ENCODE data around the gene ACP3.
"Not testable (repeated sequence)": the region's sequence is repeated elsewhere in the genome, so short reads cannot be mapped to it uniquely, and the experiment has no call there.

The ACP3 gene

DNA sequence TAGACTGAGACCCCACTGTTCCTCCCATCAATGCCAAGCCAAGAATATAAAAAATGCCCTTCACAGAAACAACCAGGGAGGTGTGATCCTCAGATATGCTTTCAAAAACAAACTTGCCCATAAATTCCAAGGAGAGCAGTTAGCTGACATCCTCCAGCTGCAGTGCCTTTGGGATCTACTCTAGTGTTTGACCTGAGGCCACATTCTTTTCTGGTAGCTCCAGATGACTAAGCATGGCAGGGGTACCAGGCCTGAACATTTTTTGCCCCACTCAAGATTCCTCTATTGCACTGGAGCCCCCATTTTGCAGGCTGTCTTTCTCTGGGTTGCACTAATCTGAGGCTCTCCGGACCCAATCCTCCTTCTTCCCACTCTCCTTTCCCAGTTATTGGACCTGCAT, 27.9 kb upstream of the ACP3 start:
- Mint-ChIP-seq H3K4me3 (no peak overlapping the region), H3K9me3 (peaks cover 8% of the 10 kb centered on the region), H3K4me1 (no peaks in the 10 kb centered on the region), H3K27ac (peak overlapping the region in 1 of 3 experiments; percentile 43), H3K36me3 (ENCODE audit: low read depth) (no peaks in the 10 kb centered on the region), H3K27me3 (ENCODE audit: low read depth) (no peaks in the 10 kb centered on the region)
- TF ChIP-seq, protein P1, sequence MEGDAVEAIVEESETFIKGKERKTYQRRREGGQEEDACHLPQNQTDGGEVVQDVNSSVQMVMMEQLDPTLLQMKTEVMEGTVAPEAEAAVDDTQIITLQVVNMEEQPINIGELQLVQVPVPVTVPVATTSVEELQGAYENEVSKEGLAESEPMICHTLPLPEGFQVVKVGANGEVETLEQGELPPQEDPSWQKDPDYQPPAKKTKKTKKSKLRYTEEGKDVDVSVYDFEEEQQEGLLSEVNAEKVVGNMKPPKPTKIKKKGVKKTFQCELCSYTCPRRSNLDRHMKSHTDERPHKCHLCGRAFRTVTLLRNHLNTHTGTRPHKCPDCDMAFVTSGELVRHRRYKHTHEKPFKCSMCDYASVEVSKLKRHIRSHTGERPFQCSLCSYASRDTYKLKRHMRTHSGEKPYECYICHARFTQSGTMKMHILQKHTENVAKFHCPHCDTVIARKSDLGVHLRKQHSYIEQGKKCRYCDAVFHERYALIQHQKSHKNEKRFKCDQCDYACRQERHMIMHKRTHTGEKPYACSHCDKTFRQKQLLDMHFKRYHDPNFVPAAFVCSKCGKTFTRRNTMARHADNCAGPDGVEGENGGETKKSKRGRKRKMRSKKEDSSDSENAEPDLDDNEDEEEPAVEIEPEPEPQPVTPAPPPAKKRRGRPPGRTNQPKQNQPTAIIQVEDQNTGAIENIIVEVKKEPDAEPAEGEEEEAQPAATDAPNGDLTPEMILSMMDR (IDR thresholded peaks at IDR 0.05; ENCODE audit: unreplicated experiment in 3 of 3) = no peak

DNA sequence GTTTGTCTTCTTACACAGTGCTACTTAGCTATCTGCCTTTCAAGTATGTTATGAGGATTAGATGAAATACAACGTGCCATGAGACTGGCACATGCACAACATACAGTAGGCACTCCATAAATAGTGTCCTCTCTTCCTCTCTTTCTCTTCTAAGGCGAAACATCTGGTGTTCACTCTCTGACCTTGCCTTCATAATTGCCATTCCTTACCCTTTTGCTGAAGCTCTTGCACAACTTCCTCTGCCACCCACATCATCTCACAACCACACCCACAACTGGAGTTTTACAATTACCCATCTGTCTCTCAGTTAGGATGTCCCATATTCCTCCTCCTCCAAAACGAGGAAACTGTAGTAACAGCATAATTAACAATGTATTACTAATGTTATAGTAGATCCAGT, 26.4 kb upstream of the ACP3 start:
- Mint-ChIP-seq H3K27ac (no peak overlapping the region), H3K36me3 (ENCODE audit: low read depth) (no peaks in the 10 kb centered on the region), H3K9me3 (peaks cover 11% of the 10 kb centered on the region), H3K4me3 (no peak overlapping the region), H3K4me1 (no peaks in the 10 kb centered on the region), H3K27me3 (ENCODE audit: low read depth) (no peaks in the 10 kb centered on the region)
- TF ChIP-seq, protein P1 (IDR thresholded peaks at IDR 0.05; ENCODE audit: unreplicated experiment in 3 of 3) = no peak

DNA sequence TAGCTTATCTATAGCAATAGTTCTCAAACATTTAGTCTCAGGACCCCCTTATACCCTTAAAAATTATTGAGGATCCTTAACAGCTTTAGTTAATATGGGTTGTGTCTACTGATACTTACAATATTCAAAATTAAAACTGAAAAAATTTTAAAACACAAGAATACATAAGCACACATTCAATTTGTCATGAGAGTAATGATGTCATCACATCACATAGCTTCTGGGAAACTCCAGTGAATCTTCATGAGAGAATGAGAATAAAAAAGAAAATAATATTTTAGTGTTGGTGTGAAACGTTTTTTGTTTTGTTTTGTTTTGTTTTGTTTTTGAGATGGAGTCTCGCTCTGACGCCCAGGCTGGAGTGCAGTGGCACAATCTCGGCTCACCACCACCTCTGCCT, 25.2 kb upstream of the ACP3 start:
- peaks cover 18% of the 10 kb centered on the region for H3K9me3 Mint-ChIP-seq
- H3K4me3 Mint-ChIP-seq = no peak overlapping the region
- H3K27ac Mint-ChIP-seq = no peak overlapping the region
- no peaks in the 10 kb centered on the region for H3K36me3 Mint-ChIP-seq (ENCODE audit: low read depth)
- H3K27me3 Mint-ChIP-seq (ENCODE audit: low read depth) = no peaks in the 10 kb centered on the region
- no peaks in the 10 kb centered on the region for H3K4me1 Mint-ChIP-seq
- TF ChIP-seq, protein P1 (IDR thresholded peaks at IDR 0.05; ENCODE audit: unreplicated experiment in 3 of 3) = no peak

DNA sequence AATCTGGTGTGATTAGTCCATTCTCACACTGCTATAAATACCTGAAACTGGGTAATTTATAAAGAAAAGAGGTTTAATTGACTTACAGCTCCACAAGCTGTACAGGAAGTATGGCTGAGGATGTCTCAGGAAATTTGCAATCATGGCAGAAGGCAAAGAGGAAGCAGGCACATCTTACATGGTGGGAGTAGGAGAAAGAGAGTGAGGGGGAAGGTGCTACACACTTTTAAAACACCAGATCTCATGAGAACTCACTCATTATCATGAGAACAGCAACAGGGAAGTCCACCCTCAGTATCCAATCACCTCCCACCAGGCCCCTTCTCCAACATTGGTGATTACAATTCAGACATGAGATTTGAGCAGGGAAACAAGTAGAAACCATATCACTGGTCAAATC, 24.0 kb upstream of the ACP3 start:
- H3K4me1 Mint-ChIP-seq = no peaks in the 10 kb centered on the region
- H3K27me3 Mint-ChIP-seq (ENCODE audit: low read depth) = no peaks in the 10 kb centered on the region
- peaks cover 10% of the 10 kb centered on the region for H3K9me3 Mint-ChIP-seq
- no peaks in the 10 kb centered on the region for H3K36me3 Mint-ChIP-seq (ENCODE audit: low read depth)
- TF ChIP-seq, protein P1 (IDR thresholded peaks at IDR 0.05; ENCODE audit: unreplicated experiment in 3 of 3) = no peak
- no peak overlapping the region for H3K27ac Mint-ChIP-seq
- no peak overlapping the region for H3K4me3 Mint-ChIP-seq

DNA sequence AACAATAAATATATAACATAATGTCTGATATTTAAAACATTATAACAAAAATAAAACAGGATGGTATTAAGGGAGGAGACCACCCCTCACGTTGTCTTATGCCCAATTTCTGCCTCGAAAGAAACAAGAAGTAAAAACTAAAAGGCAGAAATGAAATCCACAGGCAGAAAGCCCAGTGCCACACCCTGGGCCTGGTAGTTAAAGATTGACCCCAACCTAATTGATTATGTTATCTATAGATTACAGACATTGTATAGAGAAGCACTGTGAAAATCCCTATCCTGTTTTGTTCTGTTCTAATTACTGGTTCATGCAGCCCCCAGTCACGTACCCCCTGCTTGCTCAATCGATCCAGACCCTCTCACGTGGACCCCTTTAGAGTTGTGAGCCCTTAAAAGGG, 22.3 kb upstream of the ACP3 start:
- Mint-ChIP-seq H3K27me3 (ENCODE audit: low read depth) (no peaks in the 10 kb centered on the region), H3K9me3 (peaks cover 10% of the 10 kb centered on the region), H3K4me1 (no peaks in the 10 kb centered on the region), H3K27ac (no peak overlapping the region), H3K4me3 (no peak overlapping the region), H3K36me3 (ENCODE audit: low read depth) (no peaks in the 10 kb centered on the region)
- TF ChIP-seq, protein P1 (IDR thresholded peaks at IDR 0.05; ENCODE audit: unreplicated experiment in 3 of 3) = no peak

DNA sequence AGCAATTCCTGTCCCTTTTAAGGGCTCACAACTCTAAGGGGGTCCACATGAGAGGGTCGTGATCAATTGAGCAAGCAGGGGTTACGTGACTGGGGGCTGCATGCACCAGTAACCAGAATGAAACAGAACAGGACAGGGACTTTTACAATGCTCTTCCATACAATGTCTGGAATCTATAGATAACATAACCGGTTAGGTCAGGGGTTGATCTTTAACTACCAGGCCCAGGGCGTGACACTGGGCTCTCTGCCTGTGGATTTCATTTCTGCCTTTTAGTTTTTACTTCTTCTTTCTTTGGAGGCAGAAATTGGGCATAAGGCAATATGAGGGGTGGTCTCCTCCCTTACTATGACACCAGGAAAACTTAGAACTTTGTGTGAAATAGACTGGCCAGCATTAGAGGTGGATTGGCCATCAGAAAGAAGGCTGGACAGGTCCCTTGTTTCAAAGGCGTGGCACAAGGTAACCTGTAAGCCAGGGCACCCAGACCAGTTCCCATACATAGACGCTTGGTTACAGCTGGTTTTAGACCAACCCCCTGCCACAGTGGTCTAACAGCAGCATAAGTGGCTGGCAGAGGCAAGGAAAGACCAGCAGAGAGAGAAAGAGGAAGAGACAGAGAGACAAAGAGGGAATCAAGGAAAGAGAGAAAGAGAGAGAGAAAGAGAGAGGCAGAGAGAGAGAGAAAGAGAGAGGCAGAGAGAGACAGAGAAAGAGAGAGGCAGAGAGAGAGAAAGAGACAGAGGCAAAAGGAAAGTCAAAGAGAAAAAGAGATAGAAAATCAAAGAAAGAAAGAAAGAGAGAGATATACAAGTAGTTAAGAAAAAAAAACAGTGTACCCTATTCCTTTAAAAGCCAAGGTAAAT, 13.6 kb upstream of the ACP3 start:
- not testable (repeated sequence) for H3K4me3 Mint-ChIP-seq; H3K36me3 Mint-ChIP-seq (ENCODE audit: low read depth); H3K27me3 Mint-ChIP-seq (ENCODE audit: low read depth); H3K4me1 Mint-ChIP-seq
- H3K9me3 Mint-ChIP-seq = peaks cover 14% of the 10 kb centered on the region
- peak overlapping the region in 1 of 3 experiments; percentile 34 for H3K27ac Mint-ChIP-seq

DNA sequence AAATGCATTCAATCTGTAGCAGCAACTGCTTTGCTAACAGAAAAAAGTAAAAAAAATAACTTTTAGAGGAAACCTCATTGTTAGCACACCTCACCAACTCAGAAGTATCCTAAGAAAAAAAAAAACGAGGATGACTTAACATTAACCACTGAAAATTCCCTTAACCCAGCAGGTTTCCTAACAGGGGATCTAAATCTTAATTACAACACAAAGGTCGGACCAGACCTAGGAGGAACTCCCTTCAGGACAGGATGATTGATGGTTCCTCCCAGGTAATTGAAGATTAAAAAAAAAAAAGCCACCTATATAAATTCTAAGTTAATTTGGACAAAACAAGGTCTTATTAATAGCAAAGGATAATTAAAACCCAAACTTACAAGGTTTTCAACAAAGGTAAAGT, 12.9 kb upstream of the ACP3 start:
- not testable (repeated sequence) for H3K27me3 Mint-ChIP-seq (ENCODE audit: low read depth); H3K4me1 Mint-ChIP-seq; H3K4me3 Mint-ChIP-seq; H3K36me3 Mint-ChIP-seq (ENCODE audit: low read depth)
- peaks cover 14% of the 10 kb centered on the region for H3K9me3 Mint-ChIP-seq
- peak overlapping the region in 1 of 3 experiments; percentile 8 for H3K27ac Mint-ChIP-seq

DNA sequence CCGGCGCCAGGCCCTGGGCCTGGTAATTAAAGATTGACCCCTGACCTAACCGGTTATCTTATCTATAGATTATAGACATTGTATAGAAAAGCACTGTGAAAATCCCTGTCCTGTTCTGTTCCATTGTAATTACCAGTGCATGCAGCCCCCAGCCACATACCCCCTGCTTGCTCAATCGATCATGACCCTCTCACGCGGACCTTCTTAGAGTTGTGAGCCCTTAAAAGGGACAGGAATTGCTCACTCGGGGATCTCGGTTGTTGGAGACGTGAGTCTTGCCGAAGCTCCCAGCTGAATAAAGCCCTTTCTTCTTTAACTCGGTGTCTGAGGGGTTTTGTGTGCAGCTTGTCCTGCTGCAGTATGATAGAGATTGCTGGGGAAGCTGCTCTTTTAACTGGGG, 7.2 kb upstream of the ACP3 start:
- not testable (repeated sequence) for H3K36me3 Mint-ChIP-seq (ENCODE audit: low read depth); H3K4me3 Mint-ChIP-seq

More for the DNA sequence above, 7.2 kb upstream of the ACP3 start:
- not testable (repeated sequence) for H3K27ac Mint-ChIP-seq; H3K4me1 Mint-ChIP-seq; H3K9me3 Mint-ChIP-seq; H3K27me3 Mint-ChIP-seq (ENCODE audit: low read depth)

Data from nephron (organoid).